A549 (cell line): Measurements from ENCODE around the gene XDH. TPM values are rescaled to one million over a fixed set of nuclear protein-coding genes. Genes with fewer than 3 reads are reported as not detected.

Experiments used
- ATAC-seq, 2 experiments: fragments of 200-7000 bp in 1 of 2; fragments of >200 bp in 1 of 2; cut with Nextera tagmentation in 1 of 2; cut with Tn5 transposase in 1 of 2; 3 replicates each; pipeline versions ENCODE4 v1.8.0 to v1.9.1; 2018 to 2020; ENCODE audit warnings: mild to moderate bottlenecking in 1 of 2, moderate library complexity in 1 of 2
- CTCF ChIA-PET: fragments of 300-600 bp; sonication (Branson Sonifier 250); formaldehyde crosslinking; extraction: SDS; loops from one replicate; lab custom pipeline; 2021; ENCODE audit warnings: antibody characterized with exemption, inconsistent platforms; lab: Yijun Ruan, JAX
- POLR2A ChIA-PET: fragments of 350-600 bp; formaldehyde crosslinking; extraction: SDS; loops from one replicate; lab custom pipeline; 2021; ENCODE audit warnings: antibody characterized with exemption, inconsistent platforms; lab: Yijun Ruan, JAX
- DNase-seq, 2 experiments: peaks; one replicate each; pipeline versions ENCODE4 v3.0.0 to v3.0.0-alpha.2; 2011 to 2016; ENCODE audit warnings: low read depth in 1 of 2, low spot score in 1 of 2
- FAIRE-seq: peaks from 2 replicates; lab custom pipeline; 2011; peaks lifted over from hg19 to GRCh38; lab: Jason Lieb, UNC
- H3K27ac ChIP-seq, 2 experiments: fragments of >200 bp; sonication (Bioruptor Twin); formaldehyde crosslinking; 3 replicates each; pipeline ENCODE4 v1.5.1; 2016 to 2017
- H3K4me1 ChIP-seq: fragments of >200 bp; sonication (Bioruptor Twin); formaldehyde crosslinking; 3 replicates; pipeline ENCODE4 v1.6.1; 2016
- H3K4me2 ChIP-seq: fragments of >200 bp; sonication (Bioruptor Twin); formaldehyde crosslinking; 3 replicates; pipeline ENCODE4 v1.6.1; 2016
- H3K4me3 ChIP-seq: fragments of >200 bp; sonication (Bioruptor Twin); formaldehyde crosslinking; 3 replicates; pipeline ENCODE4 v1.5.1; 2016
- H3K9me3 ChIP-seq: fragments of >200 bp; sonication (Bioruptor Twin); formaldehyde crosslinking; 3 replicates; pipeline ENCODE4 v1.6.1; 2016
- EHF ChIP-seq: fragments of 250-450 bp; sonication (Bioruptor Pico); IDR thresholded peaks from 2 replicates; pipeline ENCODE4 v1.5.0; 2020; ENCODE audit warnings: mild to moderate bottlenecking
- EHMT2 ChIP-seq: fragments of 200-600 bp; sonication (generic); IDR thresholded peaks from 2 replicates; pipeline ENCODE4 v1.6.1; 2016; ENCODE audit warnings: antibody characterized with exemption, low read depth, mild to moderate bottlenecking, moderate library complexity
- FOSL2 ChIP-seq, 2 experiments: fragments of 450-650 bp in 1 of 2; fragments of >200 bp in 1 of 2; sonication (Bioruptor Twin) in 1 of 2; formaldehyde crosslinking; IDR thresholded peaks; 2 replicates each; pipeline versions ENCODE4 v1.5.0 to v1.6.1; 2016 to 2020; ENCODE audit warnings: mild to moderate bottlenecking in 1 of 2, moderate library complexity in 1 of 2
- FOXS1 ChIP-seq: fragments of 250-450 bp; sonication (Bioruptor Pico); IDR thresholded peaks from 2 replicates; pipeline ENCODE4 v1.5.0; 2020; ENCODE audit warnings: mild to moderate bottlenecking, moderate library complexity
- GATA3 ChIP-seq: IDR thresholded peaks from 2 replicates; pipeline ENCODE4 v1.6.1; 2012; ENCODE audit warnings: borderline replicate concordance
- HOXA7 ChIP-seq: fragments of 250-450 bp; sonication (Bioruptor Pico); IDR thresholded peaks from 2 replicates; pipeline ENCODE4 v1.5.0; 2020; ENCODE audit warnings: mild to moderate bottlenecking, moderate library complexity
- HOXB13 ChIP-seq: fragments of 250-450 bp; sonication (Bioruptor Pico); IDR thresholded peaks from 2 replicates; pipeline ENCODE4 v1.5.0; 2020; ENCODE audit warnings: low read depth, mild to moderate bottlenecking, moderate library complexity
- HOXB5 ChIP-seq: fragments of 250-450 bp; sonication (Bioruptor Pico); IDR thresholded peaks from 2 replicates; pipeline ENCODE4 v1.5.0; 2020; ENCODE audit warnings: mild to moderate bottlenecking, moderate library complexity
- JUNB ChIP-seq: fragments of >200 bp; sonication (Bioruptor Twin); formaldehyde crosslinking; IDR thresholded peaks from 2 replicates; pipeline ENCODE4 v1.6.1; 2016
- KDM1A ChIP-seq: fragments of 200-600 bp; sonication (generic); IDR thresholded peaks from 2 replicates; pipeline ENCODE4 v1.6.1; 2016; ENCODE audit warnings: low read depth, mild to moderate bottlenecking
- KDM5A ChIP-seq: fragments of 200-600 bp; sonication (generic); IDR thresholded peaks from 2 replicates; pipeline ENCODE4 v1.6.1; 2016; ENCODE audit warnings: antibody characterized with exemption, mild to moderate bottlenecking
- MAFK ChIP-seq: fragments of 450-650 bp; IDR thresholded peaks from 2 replicates; pipeline ENCODE4 v1.6.1; 2014; ENCODE audit not compliant: partially characterized antibody
- RAD21 ChIP-seq, 2 experiments: fragments of >200 bp in 1 of 2; sonication (Bioruptor Twin) in 1 of 2; formaldehyde crosslinking in 1 of 2; IDR thresholded peaks in 1 of 2; conservative IDR thresholded peaks in 1 of 2; 2 replicates in 1 of 2; 3 replicates in 1 of 2; pipeline ENCODE4 v1.6.1; 2012 to 2018; ENCODE audit warnings: inconsistent platforms in 1 of 2
- RARB ChIP-seq: fragments of 250-450 bp; sonication (Bioruptor Pico); IDR thresholded peaks from 2 replicates; pipeline ENCODE4 v1.8.0; 2021; ENCODE audit warnings: mild to moderate bottlenecking, moderate library complexity
- RNF2 ChIP-seq: fragments of 200-600 bp; sonication (generic); IDR thresholded peaks from 2 replicates; pipeline ENCODE4 v1.6.1; 2016; ENCODE audit warnings: low read depth, mild to moderate bottlenecking, antibody characterized with exemption, moderate library complexity, borderline replicate concordance
- SMC3 ChIP-seq: fragments of >200 bp; sonication (Bioruptor Twin); formaldehyde crosslinking; IDR thresholded peaks from 3 replicates; pipeline ENCODE4 v1.6.1; 2018; ENCODE audit warnings: inconsistent platforms
- ZNF302 ChIP-seq: fragments of 250-450 bp; sonication (Bioruptor Pico); IDR thresholded peaks from 2 replicates; pipeline ENCODE4 v1.9.0; 2021; ENCODE audit warnings: inconsistent platforms, mild to moderate bottlenecking, moderate library complexity
- WGBS: methylation state at CpG from one replicate; pipeline ENCODE4 v1.1.6; 2017; ENCODE audit errors: missing lambda C conversion rate; 5-methylcytosine and 5-hydroxymethylcytosine counted together
- polyA plus RNA-seq, 4 experiments: library from polyadenylated mRNA; depleted of rRNA in 3 of 4; stranded (reverse); fragments of >200 nt; fragmentation: RNase III in 1 of 4; extraction: RNeasy Plus Mini Kit Qiagen cat#74134 plus additional on column Dnase treatment in 1 of 4; gene quantifications; 2 replicates in 3 of 4; 3 replicates in 1 of 4; pipeline ENCODE4 v1.2.3, GENCODE V29; 2011 to 2017
- TF ChIP-seq, protein P1 (sequence below): fragments of 250-450 bp; sonication (Bioruptor Pico); IDR thresholded peaks from 2 replicates; pipeline ENCODE4 v1.5.0; 2020; ENCODE audit warnings: low read depth, mild to moderate bottlenecking, moderate library complexity
- TF ChIP-seq, protein P2 (sequence below): fragments of >200 bp; sonication (Bioruptor Twin); formaldehyde crosslinking; IDR thresholded peaks from 3 replicates; pipeline ENCODE4 v1.6.1; 2016
- TF ChIP-seq, protein P3 (sequence below): fragments of 450-650 bp; IDR thresholded peaks from 2 replicates; pipeline ENCODE4 v1.6.1; 2014; ENCODE audit warnings: antibody characterized with exemption
- TF ChIP-seq, protein P4 (sequence below): IDR thresholded peaks from 2 replicates; pipeline ENCODE4 v1.6.1; 2012
- TF ChIP-seq, protein P5 (sequence below): fragments of >200 bp; sonication (Bioruptor Twin); formaldehyde crosslinking; IDR thresholded peaks from 3 replicates; pipeline ENCODE4 v1.5.1; 2016

XDH gene
- polyA plus RNA-seq, 2 of the 4 experiments (the other 2 are of a cell fraction) = 0.71 to 1.1 TPM

DNA sequence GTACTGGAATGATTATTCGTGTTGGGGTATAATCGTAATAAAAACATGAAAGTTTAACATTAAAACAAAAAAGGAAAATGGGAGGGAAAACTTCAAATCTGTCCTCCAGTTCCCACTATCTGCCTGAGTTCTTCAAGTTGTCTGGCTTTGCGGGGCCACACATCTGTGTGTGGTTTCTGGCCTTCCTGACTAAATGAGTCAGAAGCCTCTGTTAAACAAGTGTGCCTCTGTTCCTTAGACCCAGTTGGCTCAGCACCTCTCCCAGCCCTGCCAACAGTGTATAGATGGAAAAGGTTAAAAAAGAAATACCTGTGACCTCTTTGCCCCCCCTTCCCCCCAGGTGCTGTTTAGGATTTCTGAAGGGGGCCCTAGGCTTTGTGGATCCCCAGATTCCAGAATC, 30.2 kb downstream of the XDH start:
- Histone ChIP-seq H3K4me3 (no peak overlapping the region), H3K27ac (peak overlapping the region; percentile 88 to 89), H3K9me3 (0 out of 3 replicates have a peak, but pooled peaks cover under 1% of the 10 kb centered on the region), H3K4me1 (peaks cover 57% of the 10 kb centered on the region), H3K4me2 (peak overlapping the region; percentile 72)
- TF ChIP-seq, protein P1, sequence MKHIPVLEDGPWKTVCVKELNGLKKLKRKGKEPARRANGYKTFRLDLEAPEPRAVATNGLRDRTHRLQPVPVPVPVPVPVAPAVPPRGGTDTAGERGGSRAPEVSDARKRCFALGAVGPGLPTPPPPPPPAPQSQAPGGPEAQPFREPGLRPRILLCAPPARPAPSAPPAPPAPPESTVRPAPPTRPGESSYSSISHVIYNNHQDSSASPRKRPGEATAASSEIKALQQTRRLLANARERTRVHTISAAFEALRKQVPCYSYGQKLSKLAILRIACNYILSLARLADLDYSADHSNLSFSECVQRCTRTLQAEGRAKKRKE (CRISPR knock-in tag) = peak; percentile 92
- TF ChIP-seq, protein P2, sequence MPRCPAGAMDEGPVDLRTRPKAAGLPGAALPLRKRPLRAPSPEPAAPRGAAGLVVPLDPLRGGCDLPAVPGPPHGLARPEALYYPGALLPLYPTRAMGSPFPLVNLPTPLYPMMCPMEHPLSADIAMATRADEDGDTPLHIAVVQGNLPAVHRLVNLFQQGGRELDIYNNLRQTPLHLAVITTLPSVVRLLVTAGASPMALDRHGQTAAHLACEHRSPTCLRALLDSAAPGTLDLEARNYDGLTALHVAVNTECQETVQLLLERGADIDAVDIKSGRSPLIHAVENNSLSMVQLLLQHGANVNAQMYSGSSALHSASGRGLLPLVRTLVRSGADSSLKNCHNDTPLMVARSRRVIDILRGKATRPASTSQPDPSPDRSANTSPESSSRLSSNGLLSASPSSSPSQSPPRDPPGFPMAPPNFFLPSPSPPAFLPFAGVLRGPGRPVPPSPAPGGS = no peak
- TF ChIP-seq HOXB13 (CRISPR knock-in tag) (peak; percentile 80; the same call in 1 of the 2 replicates), EHF (CRISPR knock-in tag) (no peak), HOXB5 (CRISPR knock-in tag) (peak; percentile 90), RARB (CRISPR knock-in tag) (0 out of 2 replicates have a peak, but pooled peaks have one; percentile 44)
- ChIA-PET CTCF (interaction anchor here (0.5 to 10.8 kb wide), 8 partner anchors 13 to 141 kb away, joined by 3 to 81 read pairs (median 5); no protein-coding TSS in a partner anchor), POLR2A (interaction anchor here (1.0 to 2.4 kb wide), 3 partner anchors 18 to 29 kb away, joined by 3 to 21 read pairs (median 8); no protein-coding TSS in a partner anchor)
- WGBS = 8% methylated on average over 3 of the region's 3 CpGs
- ATAC-seq (peak; percentile 88), FAIRE-seq (peak; percentile 46), DNase-seq (peak; percentile 81 to 89)

DNA sequence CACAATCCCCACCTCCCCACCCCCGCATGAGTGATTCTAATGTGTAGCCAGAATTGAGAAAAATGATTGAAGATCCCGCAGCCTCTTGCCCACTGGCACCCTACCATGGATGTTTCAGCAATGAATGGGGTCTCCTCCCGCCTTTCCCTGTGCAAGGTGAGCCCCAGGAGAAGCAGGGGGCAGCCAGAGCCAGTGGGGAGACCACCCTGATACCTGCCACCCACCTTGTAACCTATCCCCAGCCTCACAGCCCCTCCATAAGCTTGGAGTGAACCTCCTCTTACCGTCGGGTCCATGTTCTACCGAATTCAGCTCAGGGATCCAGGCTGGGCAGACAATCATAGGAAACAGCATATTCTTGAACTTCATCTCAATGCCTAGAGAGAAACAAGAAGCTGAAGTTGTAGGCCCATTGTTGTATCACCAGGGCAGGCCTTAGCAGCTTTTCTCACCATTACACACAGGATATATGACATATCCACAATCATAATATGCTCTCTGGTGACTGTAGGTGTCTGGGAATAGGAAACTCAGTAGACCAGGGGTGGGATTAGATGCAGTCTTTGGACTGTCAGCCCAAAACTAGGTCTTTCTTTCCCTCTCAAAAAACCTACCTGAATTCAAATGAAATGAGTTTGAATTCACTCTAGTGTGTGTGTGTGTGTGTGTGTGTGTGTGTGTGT, 30.9 kb downstream of the XDH start:
- CTCF ChIA-PET = interaction anchor here (0.5 to 10.8 kb wide), 10 partner anchors 12 to 141 kb away, joined by 3 to 81 read pairs (median 5); no protein-coding TSS in a partner anchor
- Histone ChIP-seq H3K9me3 (no peaks in the 10 kb centered on the region), H3K4me3 (no peak overlapping the region), H3K27ac (peak overlapping the region; percentile 88 to 89), H3K4me2 (peak overlapping the region; percentile 72), H3K4me1 (peaks cover 57% of the 10 kb centered on the region)
- WGBS = 96% methylated on average over 6 of the region's 6 CpGs
- TF ChIP-seq, protein P1 (CRISPR knock-in tag) = no peak
- TF ChIP-seq HOXA7 (0 out of 2 replicates have a peak, but pooled peaks have one; percentile 25), RAD21 (conservative IDR thresholded peaks at IDR 0.05 in 1 of 2, IDR thresholded peaks at IDR 0.05 in 1 of 2) (no peak), ZNF302 (CRISPR knock-in tag) (no peak), FOXS1 (CRISPR knock-in tag) (no peak)
- ATAC-seq = no peak
- POLR2A ChIA-PET = interaction anchor here (1.2 to 2.4 kb wide), 2 partner anchors 21 to 29 kb away, joined by 4 to 8 read pairs; no protein-coding TSS in a partner anchor
- FAIRE-seq = no peak
- DNase-seq = peak in 1 of 2 experiments; percentile 21

DNA sequence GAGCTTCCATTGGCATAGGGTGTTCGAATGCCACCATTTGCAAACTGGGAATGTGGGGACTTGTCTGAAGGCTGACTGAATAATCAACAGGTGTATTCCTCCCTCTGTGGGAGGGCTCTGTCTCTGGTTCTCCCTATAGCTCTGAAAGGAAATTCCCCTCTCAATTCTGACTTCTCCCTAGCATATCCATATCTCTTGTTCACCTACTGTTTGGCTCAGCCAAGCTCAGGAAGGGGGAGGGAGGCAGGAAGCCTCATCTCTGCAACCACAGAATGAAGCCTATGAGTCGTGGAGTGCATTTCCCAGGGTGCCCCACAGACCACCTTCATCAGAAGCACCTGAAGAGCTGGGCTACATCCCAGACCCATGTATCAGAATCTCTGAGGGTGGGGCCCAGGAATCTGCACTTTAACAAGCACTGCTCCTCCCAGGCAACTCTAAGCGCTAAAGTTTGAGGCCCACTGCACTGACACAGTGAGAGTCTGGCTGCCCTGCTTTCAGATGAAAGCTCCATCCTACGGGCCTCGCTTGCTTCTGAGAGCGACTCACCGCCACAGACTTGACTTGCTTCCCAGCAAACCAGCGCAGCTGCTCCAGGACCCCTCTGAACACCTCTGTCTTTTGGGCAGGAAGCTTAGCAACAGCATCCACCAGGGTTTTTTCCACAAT, 32.0 kb downstream of the XDH start:
- Histone ChIP-seq H3K4me1 (peaks cover 47% of the 10 kb centered on the region), H3K27ac (peak overlapping the region; percentile 88 to 89), H3K9me3 (no peaks in the 10 kb centered on the region), H3K4me3 (no peak overlapping the region), H3K4me2 (peak overlapping the region; percentile 72; the same call in 2 of the 3 replicates)
- DNase-seq (peak in 1 of 2 experiments; percentile 10), FAIRE-seq (no peak), ATAC-seq (no peak)
- CTCF ChIA-PET = interaction anchor here (0.7 to 10.8 kb wide), 11 partner anchors 10 to 455 kb away, joined by 3 to 81 read pairs (median 5); no protein-coding TSS in a partner anchor
- POLR2A ChIA-PET = interaction anchor here (1.2 kb wide), 1 partner anchor 22 kb away, joined by 4 read pairs; no protein-coding TSS in a partner anchor
- 84% methylated on average over 8 of the region's 8 CpGs for WGBS
- TF ChIP-seq JUNB (no peak), SMC3 (no peak), KDM1A (no peak), KDM5A (no peak), MAFK (no peak), EHMT2 (no peak), FOSL2 (IDR thresholded peaks at IDR 0.05) (no peak), FOSL2 (CRISPR knock-in tag; IDR thresholded peaks at IDR 0.05) (no peak), GATA3 (no peak), HOXB13 (CRISPR knock-in tag) (no peak), RNF2 (no peak)
- TF ChIP-seq, protein P3, sequence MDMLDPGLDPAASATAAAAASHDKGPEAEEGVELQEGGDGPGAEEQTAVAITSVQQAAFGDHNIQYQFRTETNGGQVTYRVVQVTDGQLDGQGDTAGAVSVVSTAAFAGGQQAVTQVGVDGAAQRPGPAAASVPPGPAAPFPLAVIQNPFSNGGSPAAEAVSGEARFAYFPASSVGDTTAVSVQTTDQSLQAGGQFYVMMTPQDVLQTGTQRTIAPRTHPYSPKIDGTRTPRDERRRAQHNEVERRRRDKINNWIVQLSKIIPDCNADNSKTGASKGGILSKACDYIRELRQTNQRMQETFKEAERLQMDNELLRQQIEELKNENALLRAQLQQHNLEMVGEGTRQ = no peak
- TF ChIP-seq, protein P4, sequence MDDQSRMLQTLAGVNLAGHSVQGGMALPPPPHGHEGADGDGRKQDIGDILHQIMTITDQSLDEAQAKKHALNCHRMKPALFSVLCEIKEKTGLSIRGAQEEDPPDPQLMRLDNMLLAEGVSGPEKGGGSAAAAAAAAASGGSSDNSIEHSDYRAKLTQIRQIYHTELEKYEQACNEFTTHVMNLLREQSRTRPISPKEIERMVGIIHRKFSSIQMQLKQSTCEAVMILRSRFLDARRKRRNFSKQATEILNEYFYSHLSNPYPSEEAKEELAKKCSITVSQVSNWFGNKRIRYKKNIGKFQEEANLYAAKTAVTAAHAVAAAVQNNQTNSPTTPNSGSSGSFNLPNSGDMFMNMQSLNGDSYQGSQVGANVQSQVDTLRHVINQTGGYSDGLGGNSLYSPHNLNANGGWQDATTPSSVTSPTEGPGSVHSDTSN = no peak
- TF ChIP-seq, protein P5, sequence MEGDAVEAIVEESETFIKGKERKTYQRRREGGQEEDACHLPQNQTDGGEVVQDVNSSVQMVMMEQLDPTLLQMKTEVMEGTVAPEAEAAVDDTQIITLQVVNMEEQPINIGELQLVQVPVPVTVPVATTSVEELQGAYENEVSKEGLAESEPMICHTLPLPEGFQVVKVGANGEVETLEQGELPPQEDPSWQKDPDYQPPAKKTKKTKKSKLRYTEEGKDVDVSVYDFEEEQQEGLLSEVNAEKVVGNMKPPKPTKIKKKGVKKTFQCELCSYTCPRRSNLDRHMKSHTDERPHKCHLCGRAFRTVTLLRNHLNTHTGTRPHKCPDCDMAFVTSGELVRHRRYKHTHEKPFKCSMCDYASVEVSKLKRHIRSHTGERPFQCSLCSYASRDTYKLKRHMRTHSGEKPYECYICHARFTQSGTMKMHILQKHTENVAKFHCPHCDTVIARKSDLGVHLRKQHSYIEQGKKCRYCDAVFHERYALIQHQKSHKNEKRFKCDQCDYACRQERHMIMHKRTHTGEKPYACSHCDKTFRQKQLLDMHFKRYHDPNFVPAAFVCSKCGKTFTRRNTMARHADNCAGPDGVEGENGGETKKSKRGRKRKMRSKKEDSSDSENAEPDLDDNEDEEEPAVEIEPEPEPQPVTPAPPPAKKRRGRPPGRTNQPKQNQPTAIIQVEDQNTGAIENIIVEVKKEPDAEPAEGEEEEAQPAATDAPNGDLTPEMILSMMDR = no peak
